ENCODE data around the gene UTS2B. TPM values are rescaled to one million over a fixed set of nuclear protein-coding genes. Genes with fewer than 3 reads are reported as not detected.

UTS2B gene
- total and polyA plus RNA-seq, 2 of the 4 experiments (the other 2 are of a cell fraction): 0.72 to 0.79 TPM

GRCh38 chr3:191244242-191244867 is 86.0 kb downstream of the UTS2B start:
- no peak overlapping the region for H4K5ac ChIP-seq (ENCODE audit: low read depth, low read length)
- H3K27ac ChIP-seq (ENCODE audit: insufficient read depth, low read length): no peak overlapping the region
- dilution Hi-C loops (cut with HindIII; ENCODE audit: low sequenced_read_pairs, unreplicated experiment): no loop called here
- H2AK9ac ChIP-seq (replicated peaks; ENCODE audit: low read depth, low read length, poor library complexity): no peak overlapping the region
- H3K18ac ChIP-seq (ENCODE audit: low read depth, low read length): no peak overlapping the region
- no peak overlapping the region for H3K4me3 ChIP-seq (ENCODE audit: insufficient read depth, low read depth, low read length)
- no peaks in the 10 kb centered on the region for H3K27me3 ChIP-seq (ENCODE audit: control insufficient read depth, insufficient read depth, low read length)
- no peak overlapping the region for H3K14ac ChIP-seq (replicated peaks; ENCODE audit: low read depth, low read length)
- H2BK20ac ChIP-seq (ENCODE audit: low read depth, low read length): no peak overlapping the region
- TF ChIP-seq CEBPB (IDR thresholded peaks at IDR 0.05; ENCODE audit: low read depth, low read length): no peak
- peak; percentile 59 for TF ChIP-seq CTCF (conservative IDR thresholded peaks at IDR 0.05; ENCODE audit: low read depth, low read length)
- peak; percentile 65 for TF ChIP-seq SMC3 (IDR thresholded peaks at IDR 0.05; ENCODE audit: low read depth, low read length)
- TF ChIP-seq RAD21 (IDR thresholded peaks at IDR 0.05; ENCODE audit: low read length): peak; percentile 63
- H3K79me1 ChIP-seq (ENCODE audit: low read depth in 1 of 2, low read length in 2 of 2): peaks cover 0 to 5% of the 10 kb centered on the region in 2 experiments; a peak in 1 of 4 replicates
- no peak overlapping the region for H2BK15ac ChIP-seq (ENCODE audit: low read depth, low read length)
- no peaks in the 10 kb centered on the region for H3K9me3 ChIP-seq (ENCODE audit: control insufficient read depth, insufficient read depth, low read length)
- H2AK5ac ChIP-seq (ENCODE audit: low read depth, low read length): no peak overlapping the region
- H3K4me1 ChIP-seq (ENCODE audit: control insufficient read depth, insufficient read depth, low read length): peaks cover 2% of the 10 kb centered on the region; the same call in 1 of the 2 replicates
- DNase-seq (peak; percentile 35), ATAC-seq (ENCODE audit: low read depth) (0 out of 2 replicates have a peak, but pooled peaks have one; percentile 59)
- in situ Hi-C loops (cut with MboI; ENCODE audit: low sequenced_read_pairs): loop anchor here (10.0 kb wide), 2 partner anchors 130 to 160 kb away; no protein-coding TSS in a partner anchor
- ChIA-PET POLR2A (ENCODE audit: unreplicated experiment) (no interaction called here), CTCF (interaction anchor here (1.9 kb wide), 1 partner anchor 106 kb away, joined by 5 read pairs; no protein-coding TSS in a partner anchor)
- no peak overlapping the region for H2BK120ac ChIP-seq (ENCODE audit: low read depth, low read length)
- no peak overlapping the region for H3K23ac ChIP-seq (ENCODE audit: low read depth, low read length)
- H4K91ac ChIP-seq (ENCODE audit: insufficient read depth, low read depth, low read length): no peak overlapping the region
- H2BK5ac ChIP-seq (ENCODE audit: low read depth, low read length, poor library complexity, severe bottlenecking): peak overlapping the region; percentile 39
- H3K56ac ChIP-seq (ENCODE audit: extremely low read depth, insufficient read depth, low read length): no peak overlapping the region
- BruUV-seq (replicated peaks): no TSS peak
- no peaks in the 10 kb centered on the region for H4K20me1 ChIP-seq (ENCODE audit: insufficient read depth, low read length)
- H3K9ac ChIP-seq (ENCODE audit: low read depth, low read length): no peak overlapping the region
- H3K36me3 ChIP-seq (ENCODE audit: control insufficient read depth, insufficient read depth, low read length): no peaks in the 10 kb centered on the region
- no peak overlapping the region for H2AFZ ChIP-seq (replicated peaks; ENCODE audit: low read length, poor library complexity)
- no CpG with 5 or more reads among the region's 2 CpGs for WGBS, 2 experiments (ENCODE audit: extremely low coverage in 2 of 2, insufficient read length in 1 of 2)
- H3K9me1 ChIP-seq (ENCODE audit: insufficient read depth, low read length): no peaks in the 10 kb centered on the region
- H4K8ac ChIP-seq (ENCODE audit: low read depth in 2 of 2, low read length in 2 of 2): no peak overlapping the region
- no peak overlapping the region for H3K4ac ChIP-seq (ENCODE audit: low read depth, low read length)
- H3K4me2 ChIP-seq (ENCODE audit: low read depth, low read length): no peak overlapping the region
- intact Hi-C loops (cut with micrococcal nuclease): no loop called here

All from IMR-90 (cell line).